Astrocyte (in vitro differentiated cells and primary cell): Measurements from ENCODE around the gene TEX22. TPM values are rescaled to one million over a fixed set of nuclear protein-coding genes. Genes with fewer than 3 reads are reported as not detected.

Source experiments
- DNase-seq: peaks from one replicate; pipeline ENCODE4 v3.0.0-alpha.2; 2010; ENCODE audit warnings: low read depth
- FAIRE-seq: peaks from 2 replicates; lab custom pipeline; 2011; peaks lifted over from hg19 to GRCh38; lab: Jason Lieb, UNC
- H2AFZ ChIP-seq: 2 replicates; pipeline ENCODE4 v1.6.0; 2012; ENCODE audit warnings: low read depth, low read length, inconsistent platforms
- H3K27ac ChIP-seq: 2 replicates; pipeline ENCODE4 v1.5.1; 2011; ENCODE audit warnings: low read depth, low read length, inconsistent platforms
- H3K27me3 ChIP-seq: 2 replicates; pipeline ENCODE4 v1.6.0; 2011; ENCODE audit warnings: low read length, inconsistent platforms; ENCODE audit not compliant: insufficient read depth
- H3K36me3 ChIP-seq: 2 replicates; pipeline ENCODE4 v1.5.1; 2011; ENCODE audit warnings: low read length, inconsistent platforms; ENCODE audit not compliant: insufficient read depth
- H3K4me1 ChIP-seq: 2 replicates; pipeline ENCODE4 v1.5.1; 2011; ENCODE audit warnings: low read length, inconsistent platforms; ENCODE audit not compliant: insufficient read depth
- H3K4me2 ChIP-seq: 2 replicates; pipeline ENCODE4 v1.6.0; 2012; ENCODE audit warnings: low read length, inconsistent platforms
- H3K4me3 ChIP-seq: 2 replicates; pipeline ENCODE4 v1.5.1; 2011; ENCODE audit warnings: low read depth, mild to moderate bottlenecking, low read length, inconsistent platforms; ENCODE audit not compliant: insufficient read depth
- H3K79me2 ChIP-seq: 2 replicates; pipeline ENCODE4 v1.6.0; 2012; ENCODE audit warnings: mild to moderate bottlenecking, low read length, inconsistent platforms; ENCODE audit not compliant: insufficient read depth
- H3K9ac ChIP-seq: 2 replicates; pipeline ENCODE4 v1.6.0; 2012; ENCODE audit warnings: mild to moderate bottlenecking, low read length, inconsistent platforms
- H3K9me3 ChIP-seq: 2 replicates; pipeline ENCODE4 v1.5.1; 2012; ENCODE audit warnings: low read depth, mild to moderate bottlenecking, low read length, inconsistent platforms; ENCODE audit not compliant: insufficient read depth
- H4K20me1 ChIP-seq: 2 replicates; pipeline ENCODE4 v1.6.0; 2012; ENCODE audit warnings: low read length, inconsistent platforms; ENCODE audit not compliant: insufficient read depth
- H3K27ac Mint-ChIP-seq: one replicate; pipeline ENCODE4 v1.8.0; 2021; ENCODE audit warnings: mild to moderate bottlenecking, mixed read lengths; ENCODE audit not compliant: unreplicated experiment
- H3K27me3 Mint-ChIP-seq: one replicate; pipeline ENCODE4 v1.8.0; 2021; ENCODE audit warnings: low read depth, mixed read lengths; ENCODE audit not compliant: unreplicated experiment
- H3K36me3 Mint-ChIP-seq: one replicate; pipeline ENCODE4 v1.8.0; 2021; ENCODE audit warnings: low read depth, mixed read lengths; ENCODE audit not compliant: unreplicated experiment
- H3K4me1 Mint-ChIP-seq: one replicate; pipeline ENCODE4 v1.8.0; 2021; ENCODE audit warnings: low read depth, mixed read lengths; ENCODE audit not compliant: unreplicated experiment
- H3K4me3 Mint-ChIP-seq: one replicate; pipeline ENCODE4 v1.8.0; 2021; ENCODE audit warnings: mild to moderate bottlenecking, moderate library complexity, mixed read lengths; ENCODE audit not compliant: unreplicated experiment
- H3K9me3 Mint-ChIP-seq: one replicate; pipeline ENCODE4 v1.8.0; 2021; ENCODE audit warnings: mild to moderate bottlenecking, mixed read lengths; ENCODE audit not compliant: unreplicated experiment
- CTCF ChIP-seq: IDR thresholded peaks from 2 replicates; pipeline ENCODE4 v1.5.1; 2011; ENCODE audit warnings: low read depth, mild to moderate bottlenecking, inconsistent platforms, low read length, moderate library complexity; ENCODE audit not compliant: insufficient read depth
- EZH2 ChIP-seq: IDR thresholded peaks from 2 replicates; pipeline ENCODE4 v1.6.1; 2012; ENCODE audit warnings: mild to moderate bottlenecking, low read length, inconsistent platforms; ENCODE audit not compliant: insufficient read depth
- total RNA-seq: library from RNA; stranded (reverse); gene quantifications from 2 replicates; pipeline ENCODE4 v1.2.1, GENCODE V29; 2021

Gene TEX22
- total RNA-seq, 1 donor from 2014 or later: 1.2 TPM

DNA sequence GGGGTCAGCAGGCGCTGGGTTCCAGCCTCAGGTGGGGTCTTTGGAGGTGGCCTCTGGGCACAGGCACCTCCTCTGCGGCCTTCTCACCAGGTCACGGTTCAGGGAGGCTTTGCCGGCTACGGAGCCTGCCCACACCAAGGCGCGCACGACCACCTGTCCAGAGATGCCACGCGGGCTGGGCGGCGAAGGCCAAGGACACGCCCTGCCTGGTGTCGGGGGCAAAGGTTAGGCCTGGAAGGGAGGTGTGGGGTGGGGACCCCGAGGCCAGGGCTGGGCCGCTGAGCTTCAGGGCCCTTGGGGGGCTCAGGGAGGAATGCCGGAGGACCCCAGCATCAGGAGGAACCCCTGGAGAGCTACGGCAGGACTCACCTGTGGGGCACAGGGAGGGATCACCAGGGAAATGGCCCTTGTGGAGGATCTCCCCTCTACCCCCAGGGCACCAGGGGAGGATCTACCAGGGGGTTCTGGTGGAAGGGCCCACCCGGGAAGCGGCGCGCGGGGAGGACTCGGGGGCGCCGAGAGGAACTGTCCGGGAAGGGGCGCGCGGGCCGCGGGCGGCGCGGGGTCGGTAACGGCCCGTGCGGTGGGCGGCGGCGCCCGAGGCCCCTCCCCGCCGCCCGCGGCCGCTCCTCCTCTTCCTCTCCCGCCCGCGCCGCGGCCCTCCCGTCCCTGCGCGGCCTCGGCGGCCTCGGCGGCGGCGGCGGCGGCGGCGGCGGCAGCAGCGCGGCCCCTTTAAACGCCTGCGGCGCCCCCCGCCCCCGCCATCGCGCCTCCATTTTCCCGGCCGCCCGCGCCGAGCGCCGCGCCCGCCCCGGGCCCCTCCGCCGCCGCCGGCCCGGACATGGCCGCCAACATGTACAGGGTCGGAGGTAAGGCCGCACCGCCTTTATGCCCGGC is 21.1 kb downstream of the TEX22 start, which contains the start of gene MTA1:
TSS of gene MTA1 (plus strand) at position 633 of the 897 bp plus-strand sequence. CDS start at position 842, 209 bp downstream.
- Histone ChIP-seq H3K27me3 (no peaks in the 10 kb centered on the region), H3K4me2 (peak within 1 kb of the TSS; percentile 98), H4K20me1 (peaks cover 35% of the 10 kb centered on the region), H3K79me2 (peaks cover 50% of the 10 kb centered on the region), H3K9me3 (no peaks in the 10 kb centered on the region), H3K4me1 (peaks cover 23% of the 10 kb centered on the region), H3K27ac (peak within 1 kb of the TSS; percentile 53), H3K36me3 (no peaks in the 10 kb centered on the region), H3K9ac (peak within 1 kb of the TSS; percentile 89), H2AFZ (peak within 1 kb of the TSS; percentile 95), H3K4me3 (peak within 1 kb of the TSS; percentile 81)
- peaks cover 6% of the 10 kb centered on the region for H3K4me1 Mint-ChIP-seq
- no peak for TF ChIP-seq EZH2
- TF ChIP-seq CTCF: no peak
- no peaks in the 10 kb centered on the region for H3K9me3 Mint-ChIP-seq
- no peak for DNase-seq
- no peak for FAIRE-seq
- H3K36me3 Mint-ChIP-seq: peaks cover 4% of the 10 kb centered on the region
- H3K27me3 Mint-ChIP-seq: peaks cover 3% of the 10 kb centered on the region
- peak within 1 kb of the TSS; percentile 92 for H3K4me3 Mint-ChIP-seq
- peak within 1 kb of the TSS; percentile 53 for H3K27ac Mint-ChIP-seq

DNA sequence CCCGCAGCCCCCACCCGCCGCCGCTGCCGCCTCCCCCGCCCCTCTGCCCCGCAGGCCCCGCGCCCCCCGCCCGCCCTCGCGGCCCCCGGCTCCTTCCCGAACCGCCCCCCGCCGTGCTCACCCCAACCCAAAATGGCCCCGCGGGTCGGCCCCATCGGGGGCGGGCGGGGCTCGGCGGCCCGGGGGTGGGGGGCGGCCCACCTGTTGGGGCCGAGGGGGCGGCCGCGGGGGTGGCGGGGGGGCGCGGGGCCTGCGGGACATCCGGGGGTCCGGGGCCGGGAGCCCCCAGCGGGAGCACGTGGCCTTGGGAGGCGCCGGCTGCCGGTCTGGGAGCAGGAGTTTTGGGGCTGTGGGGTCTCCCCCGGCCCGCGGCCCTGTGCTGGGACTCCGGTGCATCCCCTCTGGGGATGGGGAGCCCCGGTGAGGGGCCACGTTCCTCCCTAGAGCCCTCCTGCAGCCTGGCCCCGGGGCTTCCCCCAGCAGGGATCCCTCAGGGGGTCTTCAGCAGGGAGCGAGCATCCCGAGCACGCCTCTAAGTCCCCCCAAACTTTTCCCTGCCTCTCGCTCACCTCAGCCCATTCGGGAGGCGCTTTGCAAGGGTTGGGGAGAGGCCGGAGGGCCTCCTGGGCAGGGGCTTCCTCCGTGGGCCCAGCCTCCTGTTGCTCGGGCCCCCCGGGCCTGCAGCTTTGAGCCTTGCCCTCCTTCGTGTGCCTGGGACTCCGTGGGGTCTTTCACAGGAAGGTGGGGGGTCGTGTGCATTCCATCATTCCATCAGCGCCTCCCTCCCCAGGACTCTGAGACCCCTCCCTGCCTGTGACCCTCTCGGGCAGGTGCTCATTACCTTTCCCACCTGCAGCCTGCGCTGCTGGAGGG is 22.0 kb downstream of the TEX22 start:
- Mint-ChIP-seq H3K9me3 (no peaks in the 10 kb centered on the region), H3K36me3 (peaks cover 4% of the 10 kb centered on the region), H3K4me3 (peak overlapping the region; percentile 92), H3K27me3 (peaks cover 3% of the 10 kb centered on the region), H3K4me1 (peaks cover 6% of the 10 kb centered on the region), H3K27ac (peak overlapping the region; percentile 84)
- Histone ChIP-seq H3K4me2 (peak overlapping the region; percentile 98), H2AFZ (no peak overlapping the region), H3K9me3 (no peaks in the 10 kb centered on the region), H3K4me1 (peaks cover 21% of the 10 kb centered on the region), H3K9ac (peak overlapping the region; percentile 89), H3K36me3 (no peaks in the 10 kb centered on the region), H3K79me2 (peaks cover 59% of the 10 kb centered on the region), H3K27me3 (no peaks in the 10 kb centered on the region), H3K27ac (no peak overlapping the region), H3K4me3 (peak overlapping the region; percentile 81), H4K20me1 (peaks cover 44% of the 10 kb centered on the region)
- DNase-seq (no peak), FAIRE-seq (no peak)
- TF ChIP-seq EZH2: no peak
- no peak for TF ChIP-seq CTCF
